GM18508 (cell line): ENCODE data around the gene RNF167.
A peak's percentile ranks its signal among the peaks of the same experiment; 100 is the strongest.

Experiments used
- ATAC-seq: cut with Tn5 transposase; IDR thresholded peaks from one replicate; pipeline ENCODE4 v1.9.1; 2021; ENCODE audit warnings: moderate number of reproducible peaks; ENCODE audit not compliant: insufficient read depth, unreplicated experiment

The RNF167 gene

DNA sequence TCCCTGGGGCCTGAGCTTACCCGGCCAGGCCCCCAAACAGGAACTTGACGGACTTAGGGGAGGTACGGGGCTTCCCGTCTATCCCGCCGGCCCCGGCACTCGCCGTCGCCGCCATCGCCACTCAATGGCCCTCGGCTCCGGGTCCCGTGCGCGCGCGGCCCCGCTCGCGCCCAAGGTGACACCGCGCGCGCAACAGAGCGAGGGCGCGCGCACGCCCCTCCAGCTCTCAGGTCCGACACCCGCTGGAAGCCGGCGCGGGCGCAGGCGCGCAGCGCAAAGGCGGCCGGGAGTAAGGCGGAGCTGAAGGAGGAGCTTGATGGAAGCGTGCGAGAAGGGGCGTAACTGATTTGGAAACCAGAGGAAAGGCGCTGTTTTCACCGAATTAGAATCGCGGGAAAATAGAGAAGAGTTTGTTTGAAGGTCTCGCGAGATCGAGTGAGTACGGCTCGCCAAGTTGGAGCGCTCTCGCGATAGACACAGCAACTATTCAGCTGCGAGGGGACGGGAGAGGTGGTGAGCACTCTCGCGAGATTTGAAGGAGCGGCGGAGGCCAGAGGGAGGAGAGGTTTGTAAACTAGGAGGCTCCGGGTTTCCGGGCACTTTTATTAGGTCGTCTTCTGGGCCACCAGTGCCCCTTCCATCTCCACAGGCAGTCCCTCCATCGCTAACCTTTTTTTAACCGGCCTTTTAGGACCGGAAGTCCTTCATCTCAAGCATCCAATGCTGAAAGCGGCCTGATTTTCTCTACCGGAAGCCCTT is at the start of gene RNF167, which contains the start of gene SLC25A11:
Gene RNF167, plus strand, starts transcription at position 473 of the 759 bp plus-strand sequence. CDS start 642 bp downstream, outside the sequence.
Gene SLC25A11, minus strand, starts transcription at position 251 of the 759 bp plus-strand sequence. Its CDS starts 136 bp downstream, at position 115.
- peak; percentile 46 for ATAC-seq

DNA sequence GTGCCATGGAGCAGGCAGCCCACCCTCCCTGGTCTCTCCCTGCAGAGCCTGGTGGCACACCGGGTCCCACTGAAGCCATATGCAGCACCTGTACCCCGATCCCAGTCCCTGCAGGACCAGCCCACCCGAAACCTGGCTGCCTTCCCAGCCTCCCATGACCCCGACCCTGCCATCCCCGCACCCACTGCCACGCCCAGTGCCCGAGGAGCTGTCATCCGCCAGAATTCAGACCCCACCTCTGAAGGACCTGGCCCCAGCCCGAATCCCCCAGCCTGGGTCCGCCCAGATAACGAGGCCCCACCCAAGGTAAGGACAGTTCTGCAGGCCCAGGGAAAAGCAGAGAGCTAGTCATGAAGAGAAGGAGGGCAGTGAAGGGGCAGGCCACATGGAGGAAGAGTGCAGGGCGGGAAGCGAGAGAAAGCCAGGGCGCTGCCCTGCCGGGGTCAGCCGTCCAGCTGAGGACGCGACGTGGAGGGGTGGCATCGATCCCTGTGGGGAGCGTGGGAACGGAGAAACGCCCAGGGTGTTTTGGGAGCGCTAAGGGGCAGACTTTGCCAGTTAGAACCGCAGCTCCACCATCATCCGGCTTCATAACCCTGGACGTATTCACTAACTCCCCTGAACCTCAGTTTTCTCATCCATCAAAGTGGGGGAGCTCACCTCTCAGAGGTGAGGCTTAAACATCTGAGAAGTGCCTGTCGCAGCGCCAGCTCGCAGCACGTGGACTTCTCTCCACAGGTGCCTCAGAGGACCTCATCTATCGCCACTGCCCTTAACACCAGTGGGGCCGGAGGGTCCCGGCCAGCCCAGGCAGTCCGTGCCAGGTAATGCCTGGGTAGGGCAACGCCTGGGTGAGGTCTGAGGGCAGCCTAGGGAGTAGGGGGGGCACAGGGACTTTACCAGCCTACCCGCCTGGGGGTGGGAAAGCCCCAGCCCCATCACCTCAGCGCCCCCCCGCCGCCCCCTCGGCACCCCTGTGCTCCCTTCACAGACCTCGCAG is 48.4 kb upstream of the RNF167 start:
- no peak for ATAC-seq

DNA sequence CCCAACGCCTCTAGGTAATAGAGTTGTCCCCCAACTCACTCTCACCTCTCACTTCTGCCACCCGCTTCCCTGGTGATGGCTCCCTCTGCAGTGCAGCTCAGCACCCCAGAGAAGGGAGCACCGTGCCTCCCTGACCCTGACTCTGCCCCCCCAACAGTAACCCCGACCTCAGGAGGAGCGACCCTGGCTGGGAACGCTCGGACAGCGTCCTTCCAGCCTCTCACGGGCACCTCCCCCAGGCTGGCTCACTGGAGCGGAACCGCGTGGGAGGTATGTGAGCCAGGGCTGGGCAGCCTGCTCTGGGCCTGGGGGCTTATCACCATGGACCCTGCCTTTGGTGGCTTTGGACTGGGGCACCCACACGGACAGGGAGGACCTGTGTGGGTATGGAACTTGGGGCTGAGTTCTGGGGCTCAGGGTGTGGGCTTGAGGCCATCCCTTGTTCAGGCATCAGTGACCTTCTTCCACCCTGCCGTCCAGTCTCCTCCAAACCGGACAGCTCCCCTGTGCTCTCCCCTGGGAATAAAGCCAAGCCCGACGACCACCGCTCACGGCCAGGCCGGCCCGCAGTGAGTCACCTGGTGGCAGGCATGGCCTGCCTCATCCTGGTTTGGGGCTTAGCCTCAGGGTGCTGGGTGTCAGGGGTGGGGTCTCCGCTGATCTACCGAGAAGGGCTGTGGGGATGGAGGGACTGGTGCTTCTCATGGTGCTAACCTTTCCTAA is 47.4 kb upstream of the RNF167 start:
- no peak for ATAC-seq

DNA sequence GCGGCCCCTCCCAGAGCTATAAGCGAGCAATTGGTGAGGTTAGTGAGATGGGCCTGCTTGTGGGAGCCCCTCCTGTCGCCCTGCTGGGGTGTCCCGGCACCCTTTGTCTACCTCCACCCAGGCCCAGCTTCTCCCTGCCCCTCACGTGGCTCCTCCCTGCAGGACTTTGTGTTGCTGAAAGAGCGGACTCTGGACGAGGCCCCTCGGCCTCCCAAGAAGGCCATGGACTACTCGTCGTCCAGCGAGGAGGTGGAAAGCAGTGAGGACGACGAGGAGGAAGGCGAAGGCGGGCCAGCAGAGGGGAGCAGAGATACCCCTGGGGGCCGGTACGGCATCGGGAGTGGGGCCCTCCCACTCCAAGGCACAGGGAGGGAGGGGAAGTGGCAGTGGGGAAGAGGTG is 46.8 kb upstream of the RNF167 start:
- ATAC-seq, result no peak

DNA sequence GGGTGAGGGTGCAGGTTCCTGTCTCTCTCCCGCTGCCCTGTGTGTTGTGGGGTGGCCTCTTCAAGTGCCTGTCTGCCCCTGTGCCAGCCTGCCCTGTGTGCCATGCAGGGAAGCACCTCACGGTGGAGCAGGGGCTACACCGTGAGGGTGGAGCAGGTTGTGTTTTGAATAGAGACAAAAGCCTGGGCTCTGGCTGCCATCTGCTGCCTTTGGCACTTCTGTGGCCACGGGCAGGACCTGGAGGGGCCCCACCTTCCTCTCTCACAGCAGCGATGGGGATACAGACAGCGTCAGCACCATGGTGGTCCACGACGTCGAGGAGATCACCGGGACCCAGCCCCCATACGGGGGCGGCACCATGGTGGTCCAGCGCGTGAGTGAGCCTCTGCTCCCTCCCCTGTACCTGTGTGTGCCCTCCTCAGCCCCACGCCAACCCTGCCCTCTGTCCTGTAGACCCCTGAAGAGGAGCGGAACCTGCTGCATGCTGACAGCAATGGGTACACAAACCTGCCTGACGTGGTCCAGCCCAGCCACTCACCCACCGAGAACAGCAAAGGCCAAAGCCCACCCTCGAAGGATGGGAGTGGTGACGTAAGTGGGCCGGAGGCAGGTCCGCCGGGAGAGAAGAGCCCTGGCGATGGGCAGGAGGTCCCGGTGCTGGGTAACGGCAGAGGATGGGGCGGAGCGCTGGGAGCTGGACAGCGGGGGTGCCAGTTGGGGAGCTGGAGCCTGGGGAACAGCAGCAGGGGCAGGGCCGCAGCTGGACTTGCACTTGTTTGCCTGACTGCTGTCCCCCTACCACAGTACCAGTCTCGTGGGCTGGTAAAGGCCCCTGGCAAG is 46.1 kb upstream of the RNF167 start:
- no peak for ATAC-seq

DNA sequence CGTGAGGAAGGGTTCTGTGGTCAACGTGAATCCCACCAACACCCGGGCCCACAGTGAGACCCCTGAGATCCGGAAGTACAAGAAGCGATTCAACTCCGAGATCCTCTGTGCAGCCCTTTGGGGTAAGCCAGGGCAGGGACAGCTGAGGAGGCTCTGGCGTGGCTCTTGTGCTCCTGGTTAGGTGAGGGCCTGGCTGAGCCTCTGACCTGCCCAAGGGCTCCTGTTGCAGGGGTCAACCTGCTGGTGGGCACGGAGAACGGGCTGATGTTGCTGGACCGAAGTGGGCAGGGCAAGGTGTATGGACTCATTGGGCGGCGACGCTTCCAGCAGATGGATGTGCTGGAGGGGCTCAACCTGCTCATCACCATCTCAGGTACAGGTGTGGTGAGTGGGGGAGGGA is 44.9 kb upstream of the RNF167 start:
- no peak for ATAC-seq

DNA sequence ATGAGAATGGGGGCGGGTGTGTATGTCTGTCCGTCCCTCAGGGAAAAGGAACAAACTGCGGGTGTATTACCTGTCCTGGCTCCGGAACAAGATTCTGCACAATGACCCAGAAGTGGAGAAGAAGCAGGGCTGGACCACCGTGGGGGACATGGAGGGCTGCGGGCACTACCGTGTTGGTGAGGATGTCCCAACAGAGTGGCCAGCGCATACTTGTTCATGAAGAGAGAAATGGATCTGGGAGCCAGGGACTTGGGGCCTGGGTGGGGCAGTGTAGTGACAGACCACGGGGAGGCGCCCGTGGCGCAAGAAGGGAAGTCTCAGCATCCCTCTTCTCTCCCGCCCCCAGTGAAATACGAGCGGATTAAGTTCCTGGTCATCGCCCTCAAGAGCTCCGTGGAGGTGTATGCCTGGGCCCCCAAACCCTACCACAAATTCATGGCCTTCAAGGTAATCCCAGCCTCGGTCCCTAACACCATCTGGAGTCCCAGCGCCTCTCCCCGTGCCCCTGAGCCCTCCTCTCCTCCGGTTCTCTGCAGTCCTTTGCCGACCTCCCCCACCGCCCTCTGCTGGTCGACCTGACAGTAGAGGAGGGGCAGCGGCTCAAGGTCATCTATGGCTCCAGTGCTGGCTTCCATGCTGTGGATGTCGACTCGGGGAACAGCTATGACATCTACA is 44.3 kb upstream of the RNF167 start:
- ATAC-seq, result no peak

DNA sequence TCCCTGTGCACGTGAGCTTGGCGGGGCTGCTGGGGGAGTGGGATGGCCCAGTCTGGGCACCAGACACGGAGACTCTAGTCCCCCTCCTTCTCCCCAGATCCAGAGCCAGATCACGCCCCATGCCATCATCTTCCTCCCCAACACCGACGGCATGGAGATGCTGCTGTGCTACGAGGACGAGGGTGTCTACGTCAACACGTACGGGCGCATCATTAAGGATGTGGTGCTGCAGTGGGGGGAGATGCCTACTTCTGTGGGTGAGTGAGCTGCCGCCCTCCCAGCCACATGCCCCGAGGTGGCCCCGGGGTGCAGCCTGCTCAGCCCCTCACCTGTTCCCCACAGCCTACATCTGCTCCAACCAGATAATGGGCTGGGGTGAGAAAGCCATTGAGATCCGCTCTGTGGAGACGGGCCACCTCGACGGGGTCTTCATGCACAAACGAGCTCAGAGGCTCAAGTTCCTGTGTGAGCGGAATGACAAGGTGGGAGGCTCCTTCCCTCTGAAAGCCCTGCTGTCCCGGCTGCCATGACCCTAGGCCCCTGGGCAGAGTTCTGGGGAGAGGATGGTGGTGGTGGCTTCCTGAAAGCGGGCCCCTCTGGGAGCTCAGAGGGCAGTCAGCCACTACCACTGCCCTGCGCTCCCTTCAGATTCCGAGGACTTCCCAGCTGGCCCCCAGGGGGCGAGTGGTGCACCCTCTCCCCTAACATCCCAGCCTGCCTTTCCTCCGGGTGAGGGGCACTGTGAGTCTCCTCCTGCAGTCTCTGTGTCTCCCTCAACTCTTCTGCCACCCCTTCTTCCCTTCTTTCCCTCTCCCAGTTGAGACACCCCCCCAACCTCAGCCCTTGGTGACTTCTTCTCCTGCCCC is 43.5 kb upstream of the RNF167 start:
- ATAC-seq, result no peak

DNA sequence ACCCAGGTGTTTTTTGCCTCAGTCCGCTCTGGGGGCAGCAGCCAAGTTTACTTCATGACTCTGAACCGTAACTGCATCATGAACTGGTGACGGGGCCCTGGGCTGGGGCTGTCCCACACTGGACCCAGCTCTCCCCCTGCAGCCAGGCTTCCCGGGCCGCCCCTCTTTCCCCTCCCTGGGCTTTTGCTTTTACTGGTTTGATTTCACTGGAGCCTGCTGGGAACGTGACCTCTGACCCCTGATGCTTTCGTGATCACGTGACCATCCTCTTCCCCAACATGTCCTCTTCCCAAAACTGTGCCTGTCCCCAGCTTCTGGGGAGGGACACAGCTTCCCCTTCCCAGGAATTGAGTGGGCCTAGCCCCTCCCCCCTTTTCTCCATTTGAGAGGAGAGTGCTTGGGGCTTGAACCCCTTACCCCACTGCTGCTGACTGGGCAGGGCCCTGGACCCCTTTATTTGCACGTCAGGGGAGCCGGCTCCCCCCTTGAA is 42.8 kb upstream of the RNF167 start:
- no peak for ATAC-seq

DNA sequence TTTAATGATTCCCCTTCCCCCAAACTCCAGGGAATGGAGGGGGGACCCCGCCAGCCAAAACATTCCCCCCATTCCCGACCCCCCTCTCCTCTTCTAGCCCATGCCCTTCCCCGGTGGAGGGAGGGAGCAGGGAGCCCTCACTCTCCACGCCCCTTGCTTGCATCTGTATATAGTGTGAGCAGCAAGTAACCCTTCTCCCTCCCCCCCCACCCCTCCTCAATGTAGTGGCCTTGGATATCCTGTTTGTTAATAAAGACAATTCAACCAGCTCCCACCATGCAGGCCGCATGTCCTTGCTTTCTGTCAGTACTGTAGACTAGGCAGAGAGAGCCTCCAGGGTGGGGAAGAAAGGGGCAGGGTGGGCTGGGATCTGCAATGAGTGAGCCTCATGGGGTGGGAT is 42.3 kb upstream of the RNF167 start:
- no peak for ATAC-seq

DNA sequence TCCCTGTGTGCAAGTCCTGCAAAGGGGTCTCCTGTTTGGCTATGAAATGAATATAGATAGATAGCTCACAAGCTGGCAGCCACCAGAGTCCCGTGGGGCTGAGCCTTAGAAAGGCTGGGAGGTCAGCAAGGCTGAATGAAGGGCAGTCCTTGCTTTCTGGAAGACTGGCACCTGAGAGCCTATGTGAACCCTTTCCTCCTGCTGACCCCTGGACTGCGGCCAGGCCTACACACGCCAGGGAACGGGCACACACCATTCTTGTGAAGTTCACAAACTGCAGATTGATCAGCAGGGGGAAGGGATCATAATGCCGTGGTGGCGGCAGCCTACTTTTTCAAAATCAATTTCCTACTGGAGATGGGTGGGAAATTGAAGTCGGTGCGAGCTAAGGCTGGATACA is 41.7 kb upstream of the RNF167 start:
- ATAC-seq, result no peak

DNA sequence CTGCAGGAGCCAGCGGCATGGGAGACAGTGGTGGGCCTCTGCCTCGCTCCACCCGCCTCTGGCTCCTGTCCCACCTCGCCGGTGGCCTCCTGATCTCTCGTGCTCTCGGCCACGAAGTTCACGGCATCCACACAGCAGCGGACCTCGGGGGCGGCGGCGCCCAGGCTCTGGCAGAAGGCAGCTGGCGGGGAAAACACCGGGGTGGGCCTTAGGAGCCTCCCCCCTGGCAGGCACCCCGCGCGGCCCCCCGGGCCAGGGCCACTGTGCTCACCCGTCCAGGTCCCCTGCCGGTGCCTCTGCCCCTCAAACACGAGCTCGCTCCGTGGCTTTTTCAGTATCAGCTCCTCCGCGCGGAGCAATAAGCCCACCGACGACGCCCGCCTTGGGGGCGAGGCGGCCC is 41.1 kb upstream of the RNF167 start:
- no peak for ATAC-seq

DNA sequence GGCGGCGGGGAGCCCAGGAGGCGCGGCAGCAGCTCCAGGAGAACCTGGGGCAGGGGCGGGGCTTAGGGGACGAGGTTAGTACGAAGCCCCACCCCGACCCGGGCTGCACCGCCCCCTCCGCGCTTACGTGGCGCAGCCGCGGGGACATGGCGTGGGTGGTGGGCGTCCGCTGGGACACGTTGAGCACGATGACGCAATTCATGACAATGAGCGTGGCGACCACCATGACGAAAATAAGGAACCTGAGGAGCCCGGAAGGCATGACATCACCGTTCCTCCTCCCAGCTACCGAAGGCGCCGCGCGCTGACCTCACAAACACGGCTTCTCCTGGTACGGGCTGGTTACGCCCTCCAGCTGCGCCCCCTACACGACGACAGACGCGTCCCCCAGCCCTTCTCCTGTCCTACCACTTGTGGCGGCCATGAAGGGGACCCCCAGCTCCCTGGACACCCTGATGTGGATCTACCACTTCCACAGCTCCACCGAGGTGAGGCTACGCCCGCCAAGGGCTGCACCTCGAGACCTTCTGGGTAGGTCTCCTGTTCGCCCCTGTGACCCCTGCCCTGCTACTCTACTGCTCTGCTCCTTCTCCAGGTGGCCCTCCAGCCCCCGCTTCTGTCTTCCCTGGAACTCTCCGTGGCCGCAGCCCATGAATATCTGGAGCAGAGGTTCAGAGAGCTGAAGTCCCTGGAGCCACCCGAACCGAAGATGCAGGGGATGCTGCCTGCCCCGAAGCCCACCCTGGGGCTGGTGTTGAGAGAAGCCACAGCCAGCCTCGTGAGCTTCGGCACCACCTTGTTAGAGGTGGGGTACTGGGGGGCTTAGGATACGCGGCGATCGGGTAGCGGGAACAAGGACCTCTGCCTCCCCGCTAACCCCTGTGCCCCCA is 40.5 kb upstream of the RNF167 start, which contains the start of gene C17orf107:
Gene C17orf107, plus strand, starts transcription at position 196 of the 890 bp plus-strand sequence. Its CDS starts 227 bp downstream, at position 423.
- no peak for ATAC-seq

DNA sequence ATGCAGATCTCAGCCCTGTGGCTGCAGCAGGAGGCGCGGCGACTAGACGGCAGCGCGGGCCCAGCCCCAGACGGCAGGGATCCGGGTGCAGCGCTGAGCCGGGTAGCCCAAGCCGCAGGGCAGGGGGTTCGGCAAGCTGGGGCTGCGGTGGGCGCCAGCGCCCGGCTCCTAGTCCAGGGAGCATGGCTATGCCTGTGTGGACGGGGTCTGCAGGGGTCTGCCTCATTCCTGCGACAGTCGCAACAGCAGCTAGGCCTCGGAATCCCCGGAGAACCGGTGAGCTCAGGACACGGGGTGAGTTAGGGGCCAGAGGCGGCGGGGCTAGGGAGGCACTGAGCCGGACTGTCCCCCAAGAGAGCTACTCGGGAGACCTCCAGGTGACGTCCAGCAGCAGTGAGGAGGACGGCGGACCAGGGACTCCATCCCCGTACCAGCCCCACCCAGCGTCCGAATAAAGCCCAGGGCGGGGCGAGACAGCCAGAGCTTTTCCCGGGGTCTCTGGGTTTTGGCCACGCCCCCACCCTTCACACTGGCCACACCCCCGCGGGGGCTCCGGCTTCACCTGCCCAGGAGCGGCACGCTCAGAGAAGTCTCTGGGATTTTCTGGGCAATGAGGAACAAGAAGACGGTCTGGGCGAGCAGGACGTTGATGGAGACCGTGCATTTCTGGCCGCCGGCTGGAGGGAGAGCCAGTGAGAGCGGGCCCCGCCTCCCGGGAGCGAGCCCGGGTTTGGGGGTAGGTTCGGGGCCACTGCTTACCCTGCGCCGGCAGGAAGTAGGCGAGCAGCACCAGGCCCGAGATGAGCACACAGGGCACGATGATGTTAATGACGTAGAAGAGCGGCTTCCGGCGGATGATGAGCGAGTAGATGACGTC is 39.6 kb upstream of the RNF167 start:
- ATAC-seq, result no peak

DNA sequence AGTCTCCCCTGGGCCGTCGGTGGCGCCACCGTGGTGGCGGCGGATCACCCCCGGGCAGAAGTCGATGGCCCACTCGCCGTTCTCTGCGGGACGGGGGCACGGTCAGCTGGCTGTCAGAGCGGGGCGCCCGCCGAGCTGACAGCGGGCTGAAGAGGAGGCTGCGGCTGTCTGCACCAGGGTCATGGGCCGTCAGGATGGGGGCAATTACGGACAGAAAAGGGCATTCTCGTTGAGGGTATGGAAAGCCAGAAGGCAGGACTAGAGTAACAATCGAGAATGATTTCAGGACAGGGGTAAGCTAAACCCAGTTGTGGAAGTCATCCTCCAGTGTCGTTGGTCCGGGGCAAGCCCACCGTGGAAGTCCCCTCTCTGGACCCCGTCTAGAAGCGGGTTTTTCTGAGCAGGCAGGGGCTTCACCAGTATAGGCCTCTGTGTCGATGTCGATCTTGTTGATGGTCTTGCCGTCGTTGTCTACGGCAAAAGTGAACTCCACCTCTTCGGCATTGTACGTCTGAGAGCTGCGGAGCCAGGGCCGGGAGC is 38.9 kb upstream of the RNF167 start:
- ATAC-seq, result no peak
